ENCODE measurements around the gene NRL.

NRL gene

GRCh38 chr14:24055971-24056799 lies 58.6 kb downstream of the NRL start:
- H3K9ac ChIP-seq, result no peak overlapping the region
- H3K36me3 ChIP-seq (ENCODE audit: insufficient read depth), result no peaks in the 10 kb centered on the region
- H3K79me2 ChIP-seq (ENCODE audit: insufficient read depth, low read depth), result no peaks in the 10 kb centered on the region
- H4K20me1 ChIP-seq (ENCODE audit: insufficient read depth), result no peaks in the 10 kb centered on the region
- H3K4me3 ChIP-seq (IDR thresholded peaks at IDR 0.05; ENCODE audit: insufficient read depth, low read depth, low read length), result no peak overlapping the region
- no peak overlapping the region for H3K27ac ChIP-seq
- no peaks in the 10 kb centered on the region for H3K4me1 ChIP-seq (ENCODE audit: low read depth, poor library complexity, severe bottlenecking)
- TF ChIP-seq, protein P1, sequence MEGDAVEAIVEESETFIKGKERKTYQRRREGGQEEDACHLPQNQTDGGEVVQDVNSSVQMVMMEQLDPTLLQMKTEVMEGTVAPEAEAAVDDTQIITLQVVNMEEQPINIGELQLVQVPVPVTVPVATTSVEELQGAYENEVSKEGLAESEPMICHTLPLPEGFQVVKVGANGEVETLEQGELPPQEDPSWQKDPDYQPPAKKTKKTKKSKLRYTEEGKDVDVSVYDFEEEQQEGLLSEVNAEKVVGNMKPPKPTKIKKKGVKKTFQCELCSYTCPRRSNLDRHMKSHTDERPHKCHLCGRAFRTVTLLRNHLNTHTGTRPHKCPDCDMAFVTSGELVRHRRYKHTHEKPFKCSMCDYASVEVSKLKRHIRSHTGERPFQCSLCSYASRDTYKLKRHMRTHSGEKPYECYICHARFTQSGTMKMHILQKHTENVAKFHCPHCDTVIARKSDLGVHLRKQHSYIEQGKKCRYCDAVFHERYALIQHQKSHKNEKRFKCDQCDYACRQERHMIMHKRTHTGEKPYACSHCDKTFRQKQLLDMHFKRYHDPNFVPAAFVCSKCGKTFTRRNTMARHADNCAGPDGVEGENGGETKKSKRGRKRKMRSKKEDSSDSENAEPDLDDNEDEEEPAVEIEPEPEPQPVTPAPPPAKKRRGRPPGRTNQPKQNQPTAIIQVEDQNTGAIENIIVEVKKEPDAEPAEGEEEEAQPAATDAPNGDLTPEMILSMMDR (conservative IDR thresholded peaks at IDR 0.05; ENCODE audit: low read depth, low read length), result no peak
- H3K4me2 ChIP-seq, result no peak overlapping the region
- no peak overlapping the region for H2AFZ ChIP-seq (ENCODE audit: low read depth)
- H3K27me3 ChIP-seq (ENCODE audit: insufficient read depth, low read depth), result peaks cover 16% of the 10 kb centered on the region; the same call in 1 of the 2 replicates

- Histone ChIP-seq H3K27ac (no peak overlapping the region), H2AFZ (ENCODE audit: low read depth) (no peak overlapping the region), H3K4me1 (ENCODE audit: low read depth, poor library complexity, severe bottlenecking) (no peaks in the 10 kb centered on the region), H4K20me1 (ENCODE audit: insufficient read depth) (no peaks in the 10 kb centered on the region), H3K27me3 (ENCODE audit: insufficient read depth, low read depth) (peaks cover 16% of the 10 kb centered on the region; the same call in 1 of the 2 replicates), H3K9ac (no peak overlapping the region), H3K4me2 (no peak overlapping the region), H3K4me3 (IDR thresholded peaks at IDR 0.05; ENCODE audit: insufficient read depth, low read depth, low read length) (no peak overlapping the region), H3K36me3 (ENCODE audit: insufficient read depth) (no peaks in the 10 kb centered on the region), H3K79me2 (ENCODE audit: insufficient read depth, low read depth) (no peaks in the 10 kb centered on the region)
- TF ChIP-seq, protein P1 (conservative IDR thresholded peaks at IDR 0.05; ENCODE audit: low read depth, low read length), result no peak
These were observed 60.1 kb downstream of the NRL start for GRCh38 chr14:24054646-24055045.

- no peak overlapping the region for H3K4me2 ChIP-seq
- no peaks in the 10 kb centered on the region for H4K20me1 ChIP-seq (ENCODE audit: insufficient read depth)
- no peak overlapping the region for H2AFZ ChIP-seq (ENCODE audit: low read depth)
- H3K79me2 ChIP-seq (ENCODE audit: insufficient read depth, low read depth), result no peaks in the 10 kb centered on the region
- no peaks in the 10 kb centered on the region for H3K4me1 ChIP-seq (ENCODE audit: low read depth, poor library complexity, severe bottlenecking)
- no peak overlapping the region for H3K27ac ChIP-seq
- H3K36me3 ChIP-seq (ENCODE audit: insufficient read depth), result no peaks in the 10 kb centered on the region
- TF ChIP-seq, protein P1 (conservative IDR thresholded peaks at IDR 0.05; ENCODE audit: low read depth, low read length), result no peak
- peaks cover 16% of the 10 kb centered on the region; the same call in 1 of the 2 replicates for H3K27me3 ChIP-seq (ENCODE audit: insufficient read depth, low read depth)
- no peak overlapping the region for H3K9ac ChIP-seq
- no peak overlapping the region for H3K4me3 ChIP-seq (IDR thresholded peaks at IDR 0.05; ENCODE audit: insufficient read depth, low read depth, low read length)
These were observed 60.5 kb downstream of the NRL start for GRCh38 chr14:24054324-24054641.

DNA sequence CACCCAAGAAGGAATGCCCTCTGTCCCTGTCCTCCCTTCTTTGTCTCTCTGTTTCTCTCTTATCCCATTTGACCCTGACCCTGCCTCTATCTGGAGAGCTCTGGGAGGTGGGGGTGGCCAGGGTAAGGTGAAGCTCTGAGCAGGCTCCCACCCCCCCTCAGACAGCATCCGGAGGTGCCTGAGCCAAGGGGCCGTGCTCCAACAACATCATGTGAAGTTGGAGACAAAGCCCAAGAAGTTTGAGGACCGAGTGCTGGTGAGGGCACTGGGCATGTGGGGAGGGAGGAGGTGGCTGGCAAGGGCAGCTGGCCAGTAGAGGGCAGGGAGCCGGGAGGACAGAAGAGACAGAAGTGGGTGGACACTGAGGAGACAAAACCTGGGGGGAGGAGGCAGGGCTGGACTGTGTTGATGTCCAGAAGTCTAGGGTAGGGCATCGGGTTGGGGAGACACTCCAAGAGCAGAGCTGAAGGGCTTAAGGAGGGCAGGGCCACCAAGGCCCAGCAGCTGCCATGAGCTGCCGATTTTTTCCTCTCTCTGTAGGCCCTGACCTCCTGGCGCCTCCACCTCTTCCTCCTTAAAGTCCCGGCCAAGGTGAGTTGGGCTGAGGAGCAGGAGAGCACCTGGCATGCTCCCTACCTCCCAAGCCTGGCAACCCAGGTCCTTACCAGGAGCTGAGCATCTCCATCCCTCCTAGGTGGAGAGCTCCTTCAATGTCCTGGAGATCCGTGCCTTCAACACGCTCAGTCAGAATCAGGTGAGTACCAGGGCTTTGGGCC lies 61.0 kb downstream of the NRL start:
- H3K4me1 ChIP-seq (ENCODE audit: low read depth, poor library complexity, severe bottlenecking), result no peaks in the 10 kb centered on the region
- no peak overlapping the region for H3K9ac ChIP-seq
- H3K27ac ChIP-seq, result no peak overlapping the region
- no peak overlapping the region for H3K4me2 ChIP-seq
- H4K20me1 ChIP-seq (ENCODE audit: insufficient read depth), result no peaks in the 10 kb centered on the region
- no peaks in the 10 kb centered on the region for H3K36me3 ChIP-seq (ENCODE audit: insufficient read depth)
- TF ChIP-seq, protein P1 (conservative IDR thresholded peaks at IDR 0.05; ENCODE audit: low read depth, low read length), result no peak
- H3K27me3 ChIP-seq (ENCODE audit: insufficient read depth, low read depth), result peaks cover 16% of the 10 kb centered on the region; the same call in 1 of the 2 replicates
- H2AFZ ChIP-seq (ENCODE audit: low read depth), result no peak overlapping the region
- no peak overlapping the region for H3K4me3 ChIP-seq (IDR thresholded peaks at IDR 0.05; ENCODE audit: insufficient read depth, low read depth, low read length)
- no peaks in the 10 kb centered on the region for H3K79me2 ChIP-seq (ENCODE audit: insufficient read depth, low read depth)

Measured in KMS-11 (cell line).